MCF 10A (cell line): ENCODE results near the gene ADISSP. TPM values are rescaled to one million over a fixed set of nuclear protein-coding genes. Genes with fewer than 3 reads are reported as not detected.
A peak's percentile ranks its signal among the peaks of the same experiment; 100 is the strongest.

Experiments used
- BruUV-seq: library from RNA; stranded (reverse); fragments of 400-500 nt; replicated peaks from 2 replicates; lab custom pipeline; 2021; lab: Mats Ljungman, UMichigan
- CTCF ChIA-PET: fragments of 300-600 bp; sonication (Branson Sonifier 250); formaldehyde crosslinking; extraction: SDS; loops from one replicate; lab custom pipeline; 2021; ENCODE audit warnings: antibody characterized with exemption, inconsistent platforms; lab: Yijun Ruan, JAX
- POLR2A ChIA-PET: fragments of 300-600, 350-650 bp; sonication (Branson Sonifier 250); formaldehyde crosslinking; extraction: SDS; loops from one replicate; lab custom pipeline; 2020; ENCODE audit warnings: antibody characterized with exemption, inconsistent platforms; lab: Yijun Ruan, JAX
- DNase-seq: peaks from one replicate; pipeline ENCODE4 v3.0.0-alpha.2; 2018; ENCODE audit not compliant: unreplicated experiment
- H3K27ac Mint-ChIP-seq: one replicate; pipeline ENCODE4 v1.8.0; 2022; ENCODE audit warnings: mild to moderate bottlenecking, low read depth, mixed read lengths; ENCODE audit not compliant: unreplicated experiment
- H3K27me3 Mint-ChIP-seq: one replicate; pipeline ENCODE4 v1.8.0; 2022; ENCODE audit warnings: mixed read lengths; ENCODE audit not compliant: insufficient read depth, unreplicated experiment
- H3K36me3 Mint-ChIP-seq: one replicate; pipeline ENCODE4 v1.8.0; 2022; ENCODE audit warnings: mild to moderate bottlenecking, moderate library complexity, mixed read lengths; ENCODE audit not compliant: insufficient read depth, unreplicated experiment
- H3K4me1 Mint-ChIP-seq: one replicate; pipeline ENCODE4 v1.8.0; 2022; ENCODE audit warnings: mixed read lengths; ENCODE audit not compliant: insufficient read depth, unreplicated experiment
- H3K4me3 Mint-ChIP-seq: one replicate; pipeline ENCODE4 v1.8.0; 2022; ENCODE audit warnings: mild to moderate bottlenecking, moderate library complexity, mixed read lengths; ENCODE audit not compliant: unreplicated experiment
- H3K9me3 Mint-ChIP-seq: one replicate; pipeline ENCODE4 v1.8.0; 2022; ENCODE audit warnings: mixed read lengths; ENCODE audit not compliant: unreplicated experiment
- intact Hi-C: fragments of 100-400 bp; cut with micrococcal nuclease; formaldehyde crosslinking; loops from 2 replicates; pipeline ENCODE4 v1.14.1; 2022
- total RNA-seq: library from RNA; stranded (reverse); gene quantifications from 2 replicates; pipeline ENCODE4 v1.2.3, GENCODE V29; 2022
- TF ChIP-seq, protein P1 (sequence below): fragments of 200-600 bp; IDR thresholded peaks from one replicate; pipeline ENCODE4 v1.8.0; 2022; ENCODE audit warnings: antibody characterized with exemption, mild to moderate bottlenecking; ENCODE audit not compliant: unreplicated experiment

The ADISSP gene
- total RNA-seq, 1 experiment from 2014 or later, result 58.8 TPM

GRCh38 chr20:3710703-3711483, 56.7 kb downstream of the ADISSP start:
- no TSS peak for BruUV-seq
- DNase-seq, result peak; percentile 60
- intact Hi-C loops, result loop anchor here (1.0 to 2.0 kb wide), 2 partner anchors 35 to 148 kb away; no protein-coding TSS in a partner anchor
- Mint-ChIP-seq H3K9me3 (no peaks in the 10 kb centered on the region), H3K4me3 (no peak overlapping the region), H3K4me1 (no peaks in the 10 kb centered on the region), H3K27ac (no peak overlapping the region), H3K36me3 (peaks cover 6% of the 10 kb centered on the region), H3K27me3 (no peaks in the 10 kb centered on the region)
- CTCF ChIA-PET, result interaction anchor here (0.5 to 6.3 kb wide), 53 partner anchors 9 to 1981 kb away, joined by 3 to 154 read pairs (median 4); partner anchors contain the start of genes AP5S1 and HSPA12B
- POLR2A ChIA-PET, result interaction anchor here (0.7 to 2.6 kb wide), 6 partner anchors 14 to 423 kb away, joined by 3 to 11 read pairs (median 3); partner anchors contain the start of gene ADISSP
- TF ChIP-seq, protein P1, sequence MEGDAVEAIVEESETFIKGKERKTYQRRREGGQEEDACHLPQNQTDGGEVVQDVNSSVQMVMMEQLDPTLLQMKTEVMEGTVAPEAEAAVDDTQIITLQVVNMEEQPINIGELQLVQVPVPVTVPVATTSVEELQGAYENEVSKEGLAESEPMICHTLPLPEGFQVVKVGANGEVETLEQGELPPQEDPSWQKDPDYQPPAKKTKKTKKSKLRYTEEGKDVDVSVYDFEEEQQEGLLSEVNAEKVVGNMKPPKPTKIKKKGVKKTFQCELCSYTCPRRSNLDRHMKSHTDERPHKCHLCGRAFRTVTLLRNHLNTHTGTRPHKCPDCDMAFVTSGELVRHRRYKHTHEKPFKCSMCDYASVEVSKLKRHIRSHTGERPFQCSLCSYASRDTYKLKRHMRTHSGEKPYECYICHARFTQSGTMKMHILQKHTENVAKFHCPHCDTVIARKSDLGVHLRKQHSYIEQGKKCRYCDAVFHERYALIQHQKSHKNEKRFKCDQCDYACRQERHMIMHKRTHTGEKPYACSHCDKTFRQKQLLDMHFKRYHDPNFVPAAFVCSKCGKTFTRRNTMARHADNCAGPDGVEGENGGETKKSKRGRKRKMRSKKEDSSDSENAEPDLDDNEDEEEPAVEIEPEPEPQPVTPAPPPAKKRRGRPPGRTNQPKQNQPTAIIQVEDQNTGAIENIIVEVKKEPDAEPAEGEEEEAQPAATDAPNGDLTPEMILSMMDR, result peak; percentile 92

DNA sequence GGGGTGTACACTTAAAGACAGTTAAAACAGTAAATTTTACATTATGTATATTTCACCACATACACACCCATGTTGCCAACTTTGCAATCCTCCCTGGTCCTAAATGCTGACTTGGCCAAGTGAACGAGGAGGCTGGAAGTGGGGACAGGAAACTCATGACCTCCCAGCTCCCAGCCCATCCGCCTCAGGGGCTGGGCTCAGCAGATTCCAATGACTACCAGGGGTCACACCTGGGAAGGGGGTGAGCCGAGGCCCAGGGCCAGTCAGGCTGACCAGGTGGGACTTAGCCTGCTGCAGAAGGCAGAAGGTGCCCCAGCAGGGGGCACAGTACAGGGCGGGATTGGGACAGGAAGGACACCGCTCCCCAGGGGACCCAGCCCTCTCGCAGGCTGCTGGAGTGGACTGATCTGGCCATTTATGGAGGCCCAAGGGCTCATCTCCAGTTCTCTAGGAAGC, 57.5 kb downstream of the ADISSP start:
- DNase-seq, result no peak
- POLR2A ChIA-PET, result interaction anchor here (0.7 to 2.6 kb wide), 4 partner anchors 13 to 59 kb away, joined by 3 to 11 read pairs (median 4); partner anchors contain the start of gene ADISSP
- TF ChIP-seq, protein P1, result no peak
- Mint-ChIP-seq H3K9me3 (no peaks in the 10 kb centered on the region), H3K27me3 (no peaks in the 10 kb centered on the region), H3K27ac (no peak overlapping the region), H3K4me1 (no peaks in the 10 kb centered on the region), H3K4me3 (no peak overlapping the region), H3K36me3 (peaks cover 6% of the 10 kb centered on the region)
- CTCF ChIA-PET, result interaction anchor here (0.5 to 6.3 kb wide), 30 partner anchors 8 to 195 kb away, joined by 3 to 154 read pairs (median 5); partner anchors contain the start of gene HSPA12B
- intact Hi-C loops, result loop anchor here (2.0 kb wide), 1 partner anchor 147 kb away; no protein-coding TSS in a partner anchor
- no TSS peak for BruUV-seq

- POLR2A ChIA-PET, result interaction anchor here (1.1 to 1.7 kb wide), 3 partner anchors 22 to 41 kb away, joined by 3 to 5 read pairs (median 3); no protein-coding TSS in a partner anchor
- BruUV-seq, result no TSS peak
- H3K4me3 Mint-ChIP-seq, result no peak overlapping the region
- H3K27me3 Mint-ChIP-seq, result no peaks in the 10 kb centered on the region
- CTCF ChIA-PET, result interaction anchor here (0.6 to 6.3 kb wide), 7 partner anchors 10 to 195 kb away, joined by 3 to 154 read pairs (median 4); no protein-coding TSS in a partner anchor
- H3K4me1 Mint-ChIP-seq, result no peaks in the 10 kb centered on the region
- H3K36me3 Mint-ChIP-seq, result peaks cover 6% of the 10 kb centered on the region
- no peaks in the 10 kb centered on the region for H3K9me3 Mint-ChIP-seq
- TF ChIP-seq, protein P1, result no peak
- no peak overlapping the region for H3K27ac Mint-ChIP-seq
- no peak for DNase-seq
- intact Hi-C loops, result no loop called here
Observed at GRCh38 chr20:3707508-3707899, 60.0 kb downstream of the ADISSP start.
